HepG2 (cell line): Measurements from ENCODE around the gene KLRC2. TPM values are rescaled to one million over a fixed set of nuclear protein-coding genes. Genes with fewer than 3 reads are reported as not detected.
A peak's percentile ranks its signal among the peaks of the same experiment; 100 is the strongest.

ENCODE experiments used
- ATRX ChIP-seq: sonication (generic); formaldehyde crosslinking; IDR thresholded peaks from 2 replicates; pipeline ENCODE4 v1.4.0; 2020; ENCODE audit warnings: missing genetic modification reagents, borderline replicate concordance
- CREM ChIP-seq, 2 experiments: sonication (generic) in 1 of 2; formaldehyde crosslinking in 1 of 2; IDR thresholded peaks; 2 replicates each; pipeline versions ENCODE4 v1.4.0 to v1.6.1; 2016 to 2020; ENCODE audit warnings: antibody characterized with exemption in 1 of 2, mild to moderate bottlenecking in 1 of 2, missing genetic modification reagents in 1 of 2
- EP300 ChIP-seq, 3 experiments: sonication (generic) in 1 of 3; formaldehyde crosslinking in 1 of 3; IDR thresholded peaks; 2 replicates each; pipeline versions ENCODE4 v1.5.1 to v1.6.1; 2011 to 2020; ENCODE audit warnings: low read depth in 2 of 3, low read length in 2 of 3, borderline replicate concordance in 1 of 3, improper control_type of control experiment in 1 of 3, mild to moderate bottlenecking in 1 of 3, missing genetic modification reagents in 1 of 3, moderate library complexity in 1 of 3
- FOXA1 ChIP-seq, 2 experiments: fragments of 450-650 bp in 1 of 2; sonication (generic) in 1 of 2; formaldehyde crosslinking in 1 of 2; IDR thresholded peaks; 2 replicates each; pipeline versions ENCODE4 v1.4.0 to v1.6.1; 2016 to 2020; ENCODE audit warnings: missing genetic modification reagents in 1 of 2
- FOXP4 ChIP-seq: sonication (generic); formaldehyde crosslinking; IDR thresholded peaks from 2 replicates; pipeline ENCODE4 v1.4.0; 2020; ENCODE audit warnings: missing genetic modification reagents
- HOXA3 ChIP-seq: sonication (generic); formaldehyde crosslinking; IDR thresholded peaks from 2 replicates; pipeline ENCODE4 v1.5.0; 2020; ENCODE audit warnings: missing genetic modification reagents
- NCOA2 ChIP-seq: sonication (generic); formaldehyde crosslinking; IDR thresholded peaks from 2 replicates; pipeline ENCODE4 v1.8.0; 2022; ENCODE audit warnings: inconsistent platforms
- PRMT3 ChIP-seq: sonication (generic); formaldehyde crosslinking; IDR thresholded peaks from 2 replicates; pipeline ENCODE4 v1.8.1; 2022; ENCODE audit warnings: low read depth, mild to moderate bottlenecking, moderate library complexity, missing genetic modification reagents, borderline replicate concordance
- SAP130 ChIP-seq: IDR thresholded peaks from 2 replicates; pipeline ENCODE4 v1.6.1; 2016; ENCODE audit warnings: low read depth
- SP5 ChIP-seq: IDR thresholded peaks from 2 replicates; pipeline ENCODE4 v1.6.1; 2016; ENCODE audit warnings: low read depth, borderline replicate concordance
- TBX2 ChIP-seq: sonication (generic); formaldehyde crosslinking; IDR thresholded peaks from 2 replicates; pipeline ENCODE4 v1.5.0; 2020; ENCODE audit warnings: missing genetic modification reagents, mild to moderate bottlenecking, borderline replicate concordance
- TIGD3 ChIP-seq: sonication (generic); formaldehyde crosslinking; IDR thresholded peaks from 2 replicates; pipeline ENCODE4 v1.5.1; 2020; ENCODE audit warnings: mild to moderate bottlenecking, missing genetic modification reagents, borderline replicate concordance
- UBTF ChIP-seq: sonication (generic); formaldehyde crosslinking; IDR thresholded peaks from 2 replicates; pipeline ENCODE4 v1.4.0; 2020; ENCODE audit warnings: mild to moderate bottlenecking, missing genetic modification reagents
- ZBTB26 ChIP-seq: IDR thresholded peaks from 2 replicates; pipeline ENCODE4 v1.6.1; 2016; ENCODE audit warnings: missing compliant biosample characterization, missing genetic modification reagents, borderline replicate concordance
- ZNF282 ChIP-seq: fragments of 450-650 bp; IDR thresholded peaks from 2 replicates; pipeline ENCODE4 v1.6.1; 2018; ENCODE audit not compliant: partially characterized antibody
- ZNF7 ChIP-seq: IDR thresholded peaks from 2 replicates; pipeline ENCODE4 v1.6.1; 2016; ENCODE audit warnings: missing biosample characterization, missing genetic modification reagents
- ZNF773 ChIP-seq: sonication (generic); formaldehyde crosslinking; IDR thresholded peaks from 2 replicates; pipeline ENCODE4 v1.4.0; 2020; ENCODE audit warnings: missing genetic modification reagents, borderline replicate concordance
- ZNF850 ChIP-seq: sonication (generic); formaldehyde crosslinking; conservative IDR thresholded peaks from 2 replicates; pipeline ENCODE4 v1.9.0; 2021; ENCODE audit warnings: mild to moderate bottlenecking, missing genetic modification reagents
- ZSCAN20 ChIP-seq: sonication (generic); formaldehyde crosslinking; IDR thresholded peaks from 2 replicates; pipeline ENCODE4 v1.4.0; 2020; ENCODE audit warnings: missing genetic modification reagents, mild to moderate bottlenecking, borderline replicate concordance
- polyA plus RNA-seq, 8 experiments: library from polyadenylated mRNA; depleted of rRNA in 3 of 8; stranded (reverse) in 7 of 8; unstranded in 1 of 8; fragments of >200 nt; fragmentation: Illumina TruSeq in 4 of 8; extraction: Trizol in 4 of 8; gene quantifications; 2 replicates each; pipeline versions ENCODE4 v1.2.1 to v1.2.3, GENCODE V29; 2011 to 2016; ENCODE audit warnings: low read depth in 4 of 8, missing spikeins in 1 of 8, mixed read lengths in 1 of 8; ENCODE audit not compliant: insufficient read depth in 1 of 8
- total RNA-seq, 5 experiments: library from RNA; depleted of rRNA; stranded (reverse); fragments of >200 nt; fragmentation: Illumina TruSeq; extraction: Trizol; gene quantifications; 2 replicates each; pipeline ENCODE4 v1.2.3, GENCODE V29; 2016; ENCODE audit warnings: low read depth in 1 of 5
- TF ChIP-seq, protein P1 (sequence below): sonication (generic); formaldehyde crosslinking; IDR thresholded peaks from 2 replicates; pipeline ENCODE4 v1.5.0; 2020; ENCODE audit warnings: missing genetic modification reagents

The KLRC2 gene
- total and polyA plus RNA-seq, 2 of the 13 experiments (the other 11 are each of a cell fraction or from before 2014, with no cell fraction given): 0.20 to 0.49 TPM

GRCh38 chr12:10395390-10395998, 40.3 kb downstream of the KLRC2 start (continued):
- no peak for TF ChIP-seq TIGD3 (CRISPR knock-in tag)
- peak; percentile 64 for TF ChIP-seq FOXA1 (IDR thresholded peaks at IDR 0.05)
- TF ChIP-seq FOXA1 (CRISPR knock-in tag; IDR thresholded peaks at IDR 0.05): peak; percentile 92
- TF ChIP-seq SP5 (CRISPR knock-in tag): no peak
- TF ChIP-seq, protein P1, sequence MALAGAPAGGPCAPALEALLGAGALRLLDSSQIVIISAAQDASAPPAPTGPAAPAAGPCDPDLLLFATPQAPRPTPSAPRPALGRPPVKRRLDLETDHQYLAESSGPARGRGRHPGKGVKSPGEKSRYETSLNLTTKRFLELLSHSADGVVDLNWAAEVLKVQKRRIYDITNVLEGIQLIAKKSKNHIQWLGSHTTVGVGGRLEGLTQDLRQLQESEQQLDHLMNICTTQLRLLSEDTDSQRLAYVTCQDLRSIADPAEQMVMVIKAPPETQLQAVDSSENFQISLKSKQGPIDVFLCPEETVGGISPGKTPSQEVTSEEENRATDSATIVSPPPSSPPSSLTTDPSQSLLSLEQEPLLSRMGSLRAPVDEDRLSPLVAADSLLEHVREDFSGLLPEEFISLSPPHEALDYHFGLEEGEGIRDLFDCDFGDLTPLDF (CRISPR knock-in tag): no peak
- peak in 1 of 2 experiments; percentile 28; a peak in 1 of 4 replicates for TF ChIP-seq EP300 (IDR thresholded peaks at IDR 0.05; ENCODE audit: low read depth in 2 of 2, low read length in 2 of 2)
- TF ChIP-seq EP300 (CRISPR knock-in tag; IDR thresholded peaks at IDR 0.05; ENCODE audit: borderline replicate concordance): no peak
- TF ChIP-seq ZNF282: no peak
- no peak for TF ChIP-seq PRMT3 (CRISPR knock-in tag)
- peak; percentile 73 for TF ChIP-seq SAP130 (CRISPR knock-in tag)
- no peak for TF ChIP-seq UBTF (CRISPR knock-in tag)
- TF ChIP-seq TBX2 (CRISPR knock-in tag): 0 out of 2 replicates have a peak, but pooled peaks have one; percentile 35
- TF ChIP-seq FOXP4 (CRISPR knock-in tag): peak; percentile 55
- TF ChIP-seq ZNF773 (CRISPR knock-in tag): no peak
- TF ChIP-seq ATRX (CRISPR knock-in tag): no peak
- TF ChIP-seq ZSCAN20 (CRISPR knock-in tag): no peak
- no peak for TF ChIP-seq ZNF850 (CRISPR knock-in tag)
- TF ChIP-seq NCOA2: 0 out of 2 replicates have a peak, but pooled peaks have one; percentile 23
- no peak for TF ChIP-seq ZNF7 (CRISPR knock-in tag)
- peak; percentile 94; the same call in 1 of the 2 replicates for TF ChIP-seq ZBTB26 (CRISPR knock-in tag)
- peak; percentile 31; the same call in 1 of the 2 replicates for TF ChIP-seq HOXA3 (CRISPR knock-in tag)
- TF ChIP-seq CREM (IDR thresholded peaks at IDR 0.05): 0 out of 2 replicates have a peak, but pooled peaks have one; percentile 12
- no peak for TF ChIP-seq CREM (CRISPR knock-in tag; IDR thresholded peaks at IDR 0.05)
